Upper lobe of left lung (tissue), 6 donors: ENCODE results near the gene ENAH. TPM values are rescaled to one million over a fixed set of nuclear protein-coding genes. Genes with fewer than 3 reads are reported as not detected.

Source experiments
- ATAC-seq, 2 donors: fragments of 200-7000 bp; cut with Tn5 transposase; one replicate each; pipeline ENCODE4 v1.9.1; 2022; ENCODE audit warnings: mild to moderate bottlenecking in 2 of 2, moderate library complexity in 2 of 2; ENCODE audit not compliant: low FRiP score in 2 of 2
- DNase-seq, 2 donors: peaks; one replicate each; pipeline ENCODE4 v3.0.0-alpha.2; 2019 to 2020
- H3K27ac ChIP-seq, 4 donors: fragments of 200-600 bp; sonication (generic); one replicate each; pipeline ENCODE4 v1.5.1; 2016 to 2019
- H3K27me3 ChIP-seq, 4 donors: fragments of 200-600 bp; sonication (generic); one replicate each; pipeline ENCODE4 v1.5.1; 2017 to 2019
- H3K36me3 ChIP-seq, 4 donors: fragments of 200-600 bp; sonication (generic); one replicate each; pipeline ENCODE4 v1.5.1; 2016 to 2019
- H3K4me1 ChIP-seq, 4 donors: fragments of 200-600 bp; sonication (generic); one replicate each; pipeline ENCODE4 v1.5.1; 2018 to 2019
- H3K4me3 ChIP-seq, 4 donors: fragments of 200-600 bp; sonication (generic); one replicate each; pipeline ENCODE4 v1.5.1; 2017 to 2019; ENCODE audit warnings: mild to moderate bottlenecking in 2 of 4, moderate library complexity in 1 of 4
- H3K9me3 ChIP-seq, 4 donors: fragments of 200-600 bp; sonication (generic); one replicate each; pipeline ENCODE4 v1.5.1; 2018 to 2019
- EP300 ChIP-seq, 4 donors: sonication (generic); formaldehyde crosslinking; IDR thresholded peaks; one replicate each; pipeline ENCODE4 v1.5.1; 2017; ENCODE audit warnings: antibody characterized with exemption in 4 of 4, control low read depth in 2 of 4
- POLR2A ChIP-seq, 4 donors: fragments of 450-650 bp; IDR thresholded peaks; one replicate each; pipeline ENCODE4 v1.5.1; 2016 to 2017; ENCODE audit warnings: antibody characterized with exemption in 4 of 4, mild to moderate bottlenecking in 2 of 4
- POLR2AphosphoS5 ChIP-seq, 2 donors: sonication (generic); formaldehyde crosslinking; IDR thresholded peaks; one replicate each; pipeline ENCODE4 v1.5.1; 2017; ENCODE audit warnings: antibody characterized with exemption in 2 of 2
- WGBS, 2 donors: methylation state at CpG; one replicate each; pipeline ENCODE4 v1.1.5; 2017 to 2018; 5-methylcytosine and 5-hydroxymethylcytosine counted together
- total RNA-seq, 6 donors: library from RNA; depleted of rRNA in 4 of 6; stranded (reverse); fragments of >200 nt in 4 of 6; gene quantifications; one replicate each; pipeline versions ENCODE4 v1.1.0 to v1.2.1, GENCODE V29; 2016 to 2021
- TF ChIP-seq, protein P1 (sequence below), 6 experiments: fragments of 450-650 bp in 4 of 6; fragments of 200-600 bp in 2 of 6; sonication (generic) in 2 of 6; IDR thresholded peaks; one replicate each; pipeline ENCODE4 v1.5.1; 2016 to 2019; ENCODE audit warnings: antibody characterized with exemption in 6 of 6
- donor health status: DM: no; HTN: no; CAD: no; lungs with moderate emphysema.
- donor health status: DM: no; HTN: yes; CAD: no; lungs with severe emphysema.

ENAH gene
- total RNA-seq, 6 donors from 2014 or later = 10.5 to 70.3 (median 33.8) TPM

DNA sequence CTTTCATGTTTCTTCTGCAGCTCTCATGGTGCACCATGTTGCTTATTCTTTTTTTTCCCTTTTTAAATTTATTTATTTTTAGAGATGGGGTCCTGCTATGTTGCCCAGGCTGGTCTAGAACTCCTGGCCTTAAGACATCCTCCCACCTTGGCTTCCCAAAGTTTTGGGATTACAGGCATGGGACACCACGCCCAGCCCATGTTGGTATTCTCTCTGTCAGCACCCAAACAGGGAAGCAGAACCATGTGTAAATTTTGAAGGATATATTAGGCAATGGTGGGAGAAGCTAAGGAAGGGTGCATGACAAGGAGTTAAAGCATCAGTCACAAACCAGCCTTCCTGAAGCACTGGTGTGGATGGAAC, 39.6 kb upstream of the ENAH start:
- WGBS, 2 donors = 80 to 95% methylated on average over 1 of the region's 1 CpG
- Histone ChIP-seq H3K27me3 (no peaks in the 10 kb centered on the region), H3K27ac (no peak overlapping the region), H3K4me1 (peaks cover 24 to 29% (median 24%) of the 10 kb centered on the region in 4 donors), H3K36me3 (no peaks in the 10 kb centered on the region), H3K4me3 (no peak overlapping the region), H3K9me3 (no peaks in the 10 kb centered on the region)
- DNase-seq = no peak
- no peak for ATAC-seq
- TF ChIP-seq POLR2A (IDR thresholded peaks at IDR 0.05) (no peak), EP300 (IDR thresholded peaks at IDR 0.05) (no peak), POLR2AphosphoS5 (IDR thresholded peaks at IDR 0.05) (no peak)
- TF ChIP-seq, protein P1, sequence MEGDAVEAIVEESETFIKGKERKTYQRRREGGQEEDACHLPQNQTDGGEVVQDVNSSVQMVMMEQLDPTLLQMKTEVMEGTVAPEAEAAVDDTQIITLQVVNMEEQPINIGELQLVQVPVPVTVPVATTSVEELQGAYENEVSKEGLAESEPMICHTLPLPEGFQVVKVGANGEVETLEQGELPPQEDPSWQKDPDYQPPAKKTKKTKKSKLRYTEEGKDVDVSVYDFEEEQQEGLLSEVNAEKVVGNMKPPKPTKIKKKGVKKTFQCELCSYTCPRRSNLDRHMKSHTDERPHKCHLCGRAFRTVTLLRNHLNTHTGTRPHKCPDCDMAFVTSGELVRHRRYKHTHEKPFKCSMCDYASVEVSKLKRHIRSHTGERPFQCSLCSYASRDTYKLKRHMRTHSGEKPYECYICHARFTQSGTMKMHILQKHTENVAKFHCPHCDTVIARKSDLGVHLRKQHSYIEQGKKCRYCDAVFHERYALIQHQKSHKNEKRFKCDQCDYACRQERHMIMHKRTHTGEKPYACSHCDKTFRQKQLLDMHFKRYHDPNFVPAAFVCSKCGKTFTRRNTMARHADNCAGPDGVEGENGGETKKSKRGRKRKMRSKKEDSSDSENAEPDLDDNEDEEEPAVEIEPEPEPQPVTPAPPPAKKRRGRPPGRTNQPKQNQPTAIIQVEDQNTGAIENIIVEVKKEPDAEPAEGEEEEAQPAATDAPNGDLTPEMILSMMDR (IDR thresholded peaks at IDR 0.05) = no peak

DNA sequence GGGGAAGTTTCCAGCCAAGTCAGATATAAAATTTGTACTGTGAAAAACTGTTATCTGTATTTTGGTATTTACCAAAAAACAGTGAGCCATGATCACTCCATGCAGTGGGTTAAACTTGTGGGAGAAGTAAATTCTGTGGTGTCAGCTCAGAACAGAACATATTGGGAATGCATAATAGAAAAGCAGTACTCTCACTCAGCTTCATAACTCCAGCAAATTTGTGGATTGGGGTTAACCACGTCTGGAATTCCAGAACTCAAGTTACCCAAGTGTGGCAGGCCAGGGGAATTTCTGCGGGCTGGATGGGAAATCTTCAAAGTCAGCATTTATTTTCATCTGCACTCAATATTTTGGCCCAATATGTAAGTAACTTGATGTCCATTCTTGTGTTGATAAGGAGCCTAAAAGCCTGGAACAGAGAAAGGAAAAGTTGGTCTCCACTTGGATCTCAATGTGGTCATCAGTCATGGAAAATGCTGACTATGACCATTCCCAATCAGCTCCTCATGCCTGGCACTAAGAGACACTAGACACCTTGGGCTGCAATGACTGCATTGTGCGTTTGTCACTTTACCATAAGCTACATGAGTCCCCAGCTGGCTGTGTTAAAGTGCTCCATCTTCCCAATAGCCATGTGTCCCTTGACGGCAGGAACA, 39.1 kb upstream of the ENAH start:
- no peak for DNase-seq
- Histone ChIP-seq H3K4me1 (peaks cover 24 to 29% (median 24%) of the 10 kb centered on the region in 4 donors), H3K36me3 (no peaks in the 10 kb centered on the region), H3K9me3 (no peaks in the 10 kb centered on the region), H3K27ac (peak overlapping the region in 1 of 4 donors; percentile 43), H3K4me3 (no peak overlapping the region), H3K27me3 (no peaks in the 10 kb centered on the region)
- ATAC-seq = no peak
- 75 to 76% methylated on average over 4 of the region's 4 CpGs for WGBS, 2 donors
- no peak for TF ChIP-seq POLR2A (IDR thresholded peaks at IDR 0.05)
- TF ChIP-seq POLR2AphosphoS5 (IDR thresholded peaks at IDR 0.05) = no peak
- no peak for TF ChIP-seq EP300 (IDR thresholded peaks at IDR 0.05)
- TF ChIP-seq, protein P1 (IDR thresholded peaks at IDR 0.05) = no peak

DNA sequence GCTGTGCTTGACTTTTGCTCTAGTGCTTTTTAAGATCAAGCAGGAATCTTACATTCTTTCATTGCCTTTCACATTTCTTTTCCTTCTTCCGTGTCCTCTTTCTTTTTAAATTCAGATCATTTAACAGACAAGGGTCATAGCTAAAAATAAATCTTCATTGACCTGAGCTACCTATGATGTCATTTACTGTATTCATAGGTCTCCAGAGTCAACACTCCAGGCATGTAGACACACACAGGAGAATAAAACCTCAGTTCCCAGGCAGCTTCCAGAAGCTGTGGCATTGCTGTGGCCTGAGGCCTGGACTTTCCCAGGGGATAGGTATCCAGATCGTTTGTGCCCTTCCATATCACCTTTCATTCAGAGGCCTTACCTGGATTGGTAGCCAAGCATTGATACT, 38.5 kb upstream of the ENAH start:
- H3K9me3 ChIP-seq = no peaks in the 10 kb centered on the region
- TF ChIP-seq EP300 (IDR thresholded peaks at IDR 0.05) = peak in 1 of 4 donors; percentile 20
- TF ChIP-seq, protein P1 (IDR thresholded peaks at IDR 0.05) = no peak
- WGBS, 2 donors = 51 to 56% methylated on average over 2 of the region's 2 CpGs
- H3K27me3 ChIP-seq = no peaks in the 10 kb centered on the region
- H3K36me3 ChIP-seq = no peaks in the 10 kb centered on the region
- H3K4me3 ChIP-seq = no peak overlapping the region
- ATAC-seq (no peak), DNase-seq (peak in 1 of 2 donors; percentile 37)
- H3K27ac ChIP-seq = peak overlapping the region in 2 of 4 donors; percentile 14 to 43
- H3K4me1 ChIP-seq = peaks cover 24 to 29% (median 24%) of the 10 kb centered on the region in 4 donors

DNA sequence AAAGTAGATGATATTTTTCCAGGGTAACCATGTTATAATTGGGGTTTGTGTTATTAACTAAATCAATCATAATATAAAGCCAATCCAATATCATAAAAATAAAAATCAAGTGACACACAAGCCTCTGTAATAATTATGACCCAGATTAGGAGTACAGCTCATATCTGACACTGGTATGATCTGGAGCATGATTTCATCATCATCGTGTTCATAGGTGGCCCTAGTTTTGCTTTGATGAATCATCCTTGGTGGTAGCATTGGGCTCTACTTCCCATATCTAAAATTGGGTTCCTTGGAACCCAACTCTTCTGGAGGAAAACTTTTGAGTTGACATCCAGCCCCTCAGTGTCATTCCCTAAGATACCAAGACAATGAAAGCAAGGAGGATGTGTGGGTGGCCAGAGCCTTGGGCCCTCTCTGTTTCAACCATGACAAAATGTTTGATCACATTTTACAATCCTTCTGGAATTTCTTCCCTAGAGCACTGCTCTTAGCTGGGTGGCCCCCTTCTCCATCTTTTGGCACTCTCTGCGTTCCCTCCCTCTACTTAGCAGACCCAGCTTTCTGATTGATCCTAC, 37.0 kb upstream of the ENAH start:
- Histone ChIP-seq H3K4me1 (peaks cover 14 to 26% (median 23%) of the 10 kb centered on the region in 4 donors), H3K27ac (no peak overlapping the region), H3K4me3 (no peak overlapping the region), H3K36me3 (no peaks in the 10 kb centered on the region), H3K27me3 (no peaks in the 10 kb centered on the region), H3K9me3 (no peaks in the 10 kb centered on the region)
- ATAC-seq (no peak), DNase-seq (no peak)
- WGBS, 2 donors = 88 to 91% methylated on average over 2 of the region's 2 CpGs
- TF ChIP-seq POLR2A (IDR thresholded peaks at IDR 0.05) (no peak), POLR2AphosphoS5 (IDR thresholded peaks at IDR 0.05) (no peak), EP300 (IDR thresholded peaks at IDR 0.05) (no peak)
- TF ChIP-seq, protein P1 (IDR thresholded peaks at IDR 0.05) = no peak

DNA sequence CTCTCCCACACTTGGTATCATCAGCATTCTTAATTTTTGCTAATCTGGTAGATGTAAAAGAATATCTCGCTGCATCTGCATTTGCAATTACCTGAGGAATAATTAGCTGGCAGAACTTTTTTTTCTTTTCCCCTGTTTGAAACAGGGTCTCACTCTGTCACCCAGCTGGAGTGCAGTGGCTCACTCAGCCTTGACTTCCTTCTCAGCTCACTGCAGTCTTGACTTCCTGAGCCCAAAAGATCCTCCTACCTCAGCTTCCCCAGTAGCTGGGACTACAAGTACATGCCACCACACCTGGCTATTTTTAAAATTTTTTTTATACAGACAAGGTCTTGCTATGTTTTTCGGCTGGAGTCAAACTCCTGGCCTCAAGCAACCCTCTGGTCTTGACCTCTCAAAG, 35.4 kb upstream of the ENAH start:
- no peak overlapping the region for H3K27ac ChIP-seq
- H3K4me1 ChIP-seq = peaks cover 1 to 14% (median 9%) of the 10 kb centered on the region in 4 donors
- no peaks in the 10 kb centered on the region for H3K36me3 ChIP-seq
- H3K4me3 ChIP-seq = no peak overlapping the region
- TF ChIP-seq POLR2AphosphoS5 (IDR thresholded peaks at IDR 0.05) (no peak), EP300 (IDR thresholded peaks at IDR 0.05) (no peak), POLR2A (IDR thresholded peaks at IDR 0.05) (no peak)
- TF ChIP-seq, protein P1 (IDR thresholded peaks at IDR 0.05) = no peak
- H3K9me3 ChIP-seq = no peaks in the 10 kb centered on the region
- WGBS, 2 donors = 91 to 93% methylated on average over 2 of the region's 2 CpGs
- ATAC-seq (no peak), DNase-seq (no peak)
- H3K27me3 ChIP-seq = no peaks in the 10 kb centered on the region
